Transverse colon (tissue), 4 donors: ENCODE data around the gene NDUFS7. TPM values are rescaled to one million over a fixed set of nuclear protein-coding genes. Genes with fewer than 3 reads are reported as not detected.

Source experiments
- DNase-seq: peaks from one replicate; pipeline ENCODE4 v3.0.0-alpha.2; 2019
- H3K27ac ChIP-seq, 4 donors: fragments of 200-600 bp; sonication (generic); 2 replicates each; pipeline ENCODE4 v1.5.1; 2016 to 2018; ENCODE audit warnings: inconsistent platforms in 4 of 4
- H3K27me3 ChIP-seq: fragments of 200-600 bp; sonication (generic); 2 replicates; pipeline ENCODE4 v1.5.1; 2017; ENCODE audit warnings: inconsistent platforms
- H3K36me3 ChIP-seq, 4 donors: fragments of 200-600 bp; sonication (generic); 2 replicates each; pipeline ENCODE4 v1.5.1; 2017 to 2019; ENCODE audit warnings: inconsistent platforms in 4 of 4
- H3K4me1 ChIP-seq, 4 donors: fragments of 200-600 bp; sonication (generic); 2 replicates each; pipeline ENCODE4 v1.5.1; 2017 to 2020; ENCODE audit warnings: inconsistent platforms in 4 of 4
- H3K4me3 ChIP-seq, 4 donors: fragments of 200-600 bp; sonication (generic); 1 replicate in 1 of 4; 2 replicates in 3 of 4; pipeline versions ENCODE4 v1.5.1 to v1.6.1; 2017 to 2019; ENCODE audit warnings: inconsistent platforms in 4 of 4
- H3K9me3 ChIP-seq, 2 donors: fragments of 200-600 bp; sonication (generic); 2 replicates each; pipeline ENCODE4 v1.5.1; 2017 to 2019; ENCODE audit warnings: inconsistent platforms in 2 of 2
- EP300 ChIP-seq: sonication (generic); formaldehyde crosslinking; IDR thresholded peaks from one replicate; pipeline ENCODE4 v1.6.1; 2017; ENCODE audit warnings: antibody characterized with exemption, low read depth
- POLR2A ChIP-seq: fragments of 450-650 bp; IDR thresholded peaks from one replicate; pipeline ENCODE4 v1.6.1; 2016; ENCODE audit warnings: antibody characterized with exemption, mild to moderate bottlenecking, moderate library complexity
- POLR2AphosphoS5 ChIP-seq, 3 donors: sonication (generic); formaldehyde crosslinking; IDR thresholded peaks; one replicate each; pipeline ENCODE4 v1.6.1; 2016; ENCODE audit warnings: antibody characterized with exemption in 3 of 3
- WGBS, 2 donors: methylation state at CpG; one replicate each; pipeline ENCODE4 v1.1.5; 2018; ENCODE audit warnings: low coverage in 1 of 2; 5-methylcytosine and 5-hydroxymethylcytosine counted together
- in situ Hi-C, 4 donors: fragments of 200-750 bp; cut with MboI; loops; one replicate each; pipeline versions ENCODE4 v1.15.0 to v1.15.1; 2017; ENCODE audit warnings: low sequenced_read_pairs in 3 of 4, low pct_ligation_motif_present in 1 of 4, low pct_unique_long_range_greater_than_20kb in 1 of 4
- intact Hi-C: fragments of 100-400 bp; cut with DNase I; formaldehyde crosslinking; loops from one replicate; pipeline ENCODE4 v1.15.1; 2023; ENCODE audit warnings: low total_unique reads
- total RNA-seq, 4 donors: library from RNA; depleted of rRNA; stranded (reverse); fragments of >200 nt; gene quantifications; one replicate each; pipeline ENCODE4 v1.1.0, GENCODE V29; 2016
- TF ChIP-seq, protein P1 (sequence below), 5 experiments: fragments of 200-600 bp in 3 of 5; fragments of 450-650 bp in 2 of 5; sonication (generic) in 3 of 5; IDR thresholded peaks; 1 replicate in 2 of 5; 2 replicates in 3 of 5; pipeline ENCODE4 v1.5.1; 2016 to 2017; ENCODE audit warnings: antibody characterized with exemption in 5 of 5, inconsistent platforms in 3 of 5, mild to moderate bottlenecking in 2 of 5, moderate library complexity in 1 of 5

Gene NDUFS7
- total RNA-seq, 4 donors from 2014 or later = 32.2 to 196 (median 156) TPM

DNA sequence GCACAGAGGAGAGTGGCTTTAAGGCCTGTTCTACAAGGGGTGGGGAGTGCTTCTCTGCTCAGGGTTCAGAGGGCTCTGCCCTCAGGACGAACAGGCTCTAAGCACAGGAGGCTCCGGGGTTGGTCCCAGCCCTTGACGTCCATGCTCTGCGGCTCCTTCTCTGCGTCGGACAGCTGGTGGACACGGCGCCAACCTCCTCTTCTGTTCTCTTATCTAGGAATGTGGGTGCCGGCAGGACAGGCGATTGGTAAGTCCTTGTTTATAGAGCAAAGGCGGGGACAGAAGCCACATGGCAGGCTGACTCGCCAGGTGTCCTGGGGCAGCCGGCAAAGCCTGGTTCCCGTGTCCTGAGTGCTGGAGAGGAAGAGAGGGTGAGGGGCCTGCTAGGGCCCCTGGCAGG, 46.0 kb downstream of the NDUFS7 start:
- H3K4me1 ChIP-seq = peaks cover 0 to 3% (median 0%) of the 10 kb centered on the region in 4 donors
- 77% methylated on average over 14 of the region's 14 CpGs; no CpG with 5 or more reads in 1 of the 2 donors for WGBS, 2 donors
- H3K27me3 ChIP-seq = no peaks in the 10 kb centered on the region
- TF ChIP-seq, protein P1, sequence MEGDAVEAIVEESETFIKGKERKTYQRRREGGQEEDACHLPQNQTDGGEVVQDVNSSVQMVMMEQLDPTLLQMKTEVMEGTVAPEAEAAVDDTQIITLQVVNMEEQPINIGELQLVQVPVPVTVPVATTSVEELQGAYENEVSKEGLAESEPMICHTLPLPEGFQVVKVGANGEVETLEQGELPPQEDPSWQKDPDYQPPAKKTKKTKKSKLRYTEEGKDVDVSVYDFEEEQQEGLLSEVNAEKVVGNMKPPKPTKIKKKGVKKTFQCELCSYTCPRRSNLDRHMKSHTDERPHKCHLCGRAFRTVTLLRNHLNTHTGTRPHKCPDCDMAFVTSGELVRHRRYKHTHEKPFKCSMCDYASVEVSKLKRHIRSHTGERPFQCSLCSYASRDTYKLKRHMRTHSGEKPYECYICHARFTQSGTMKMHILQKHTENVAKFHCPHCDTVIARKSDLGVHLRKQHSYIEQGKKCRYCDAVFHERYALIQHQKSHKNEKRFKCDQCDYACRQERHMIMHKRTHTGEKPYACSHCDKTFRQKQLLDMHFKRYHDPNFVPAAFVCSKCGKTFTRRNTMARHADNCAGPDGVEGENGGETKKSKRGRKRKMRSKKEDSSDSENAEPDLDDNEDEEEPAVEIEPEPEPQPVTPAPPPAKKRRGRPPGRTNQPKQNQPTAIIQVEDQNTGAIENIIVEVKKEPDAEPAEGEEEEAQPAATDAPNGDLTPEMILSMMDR (IDR thresholded peaks at IDR 0.05) = no peak
- TF ChIP-seq POLR2A (no peak), POLR2AphosphoS5 (IDR thresholded peaks at IDR 0.05) (no peak), EP300 (no peak)
- H3K4me3 ChIP-seq = no peak overlapping the region
- in situ Hi-C loops = no loop called here
- intact Hi-C loops = no loop called here
- peaks cover 0 to 57% (median 25%) of the 10 kb centered on the region in 4 donors for H3K36me3 ChIP-seq
- peak overlapping the region in 1 of 4 donors; percentile 28 for H3K27ac ChIP-seq
- no peaks in the 10 kb centered on the region for H3K9me3 ChIP-seq
- peak; percentile 36 for DNase-seq

DNA sequence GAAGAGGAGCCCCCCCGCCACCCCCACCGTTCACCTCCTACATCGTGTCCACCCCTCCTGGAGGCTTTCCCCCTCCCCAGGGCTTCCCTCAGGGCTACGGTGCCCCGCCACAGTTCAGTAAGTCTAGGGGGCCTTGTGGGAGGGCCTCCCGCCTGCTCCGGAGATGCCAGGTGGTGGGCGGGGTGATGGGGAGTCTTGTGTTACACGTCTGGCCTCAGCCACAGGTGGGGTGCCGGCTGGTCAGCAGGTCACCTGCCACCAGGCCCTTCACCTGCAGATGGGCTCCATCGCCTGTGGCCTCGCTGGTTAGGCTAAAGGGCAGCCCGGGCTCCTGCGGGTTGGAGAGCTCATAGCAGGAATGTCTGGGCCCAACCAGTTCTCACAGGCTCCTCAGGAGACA, 46.5 kb downstream of the NDUFS7 start:
- in situ Hi-C loops (no loop called here), intact Hi-C loops (no loop called here)
- no peak for DNase-seq
- 85% methylated on average over 13 of the region's 14 CpGs; no CpG with 5 or more reads in 1 of the 2 donors for WGBS, 2 donors
- H3K9me3 ChIP-seq = no peaks in the 10 kb centered on the region
- H3K4me3 ChIP-seq = no peak overlapping the region
- no peaks in the 10 kb centered on the region for H3K27me3 ChIP-seq
- peaks cover 0 to 3% (median 0%) of the 10 kb centered on the region in 4 donors for H3K4me1 ChIP-seq
- H3K27ac ChIP-seq = peak overlapping the region in 1 of 4 donors; percentile 28
- TF ChIP-seq, protein P1 (IDR thresholded peaks at IDR 0.05) = no peak
- TF ChIP-seq POLR2A (no peak), POLR2AphosphoS5 (IDR thresholded peaks at IDR 0.05) (no peak), EP300 (no peak)
- H3K36me3 ChIP-seq = peaks cover 0 to 56% (median 23%) of the 10 kb centered on the region in 4 donors

DNA sequence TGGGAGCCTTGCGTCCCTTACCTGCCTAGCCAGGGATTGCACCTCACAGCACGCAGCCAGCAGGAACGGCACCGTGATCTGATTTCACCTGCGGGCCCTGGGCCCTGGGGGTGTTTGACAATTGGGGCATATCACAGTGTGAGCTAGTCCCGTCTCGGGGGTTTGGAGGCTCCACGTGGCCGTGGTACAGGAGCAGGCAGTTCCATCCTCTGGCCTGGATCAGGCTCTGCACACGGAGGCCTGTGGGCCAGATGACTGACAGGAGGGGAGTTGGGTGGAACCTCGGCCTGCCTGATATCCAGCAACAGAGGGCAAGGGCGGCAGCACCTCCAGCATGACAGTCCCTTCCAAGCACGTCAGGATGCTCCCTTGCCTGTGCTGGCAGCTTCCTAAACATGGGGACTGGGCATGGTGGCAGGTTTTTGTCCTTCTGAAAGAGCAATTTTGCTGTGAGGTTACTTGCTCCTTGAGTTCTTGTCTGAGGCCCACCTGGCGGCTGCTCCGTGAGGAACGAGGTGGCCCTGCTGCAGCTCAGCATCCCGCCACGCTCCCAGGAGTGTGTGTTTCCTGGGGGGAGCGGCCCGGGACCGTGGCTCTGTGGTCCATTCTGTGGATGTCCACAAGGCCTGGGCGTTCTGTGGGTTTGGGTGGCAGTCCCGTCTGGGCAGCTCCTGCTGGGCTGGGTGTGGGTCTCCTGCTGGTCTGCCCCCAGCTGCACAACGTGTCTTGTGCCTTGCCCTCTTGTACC, 48.2 kb downstream of the NDUFS7 start:
- intact Hi-C loops (no loop called here), in situ Hi-C loops (no loop called here)
- Histone ChIP-seq H3K36me3 (peaks cover 0 to 40% (median 22%) of the 10 kb centered on the region in 4 donors), H3K27me3 (no peaks in the 10 kb centered on the region), H3K27ac (no peak overlapping the region), H3K4me1 (peaks cover 0 to 3% (median 0%) of the 10 kb centered on the region in 4 donors), H3K9me3 (no peaks in the 10 kb centered on the region), H3K4me3 (no peak overlapping the region)
- TF ChIP-seq POLR2AphosphoS5 (IDR thresholded peaks at IDR 0.05) (no peak), EP300 (no peak), POLR2A (no peak)
- TF ChIP-seq, protein P1 (IDR thresholded peaks at IDR 0.05) = no peak
- 93% methylated on average over 24 of the region's 24 CpGs; no CpG with 5 or more reads in 1 of the 2 donors for WGBS, 2 donors
- no peak for DNase-seq

DNA sequence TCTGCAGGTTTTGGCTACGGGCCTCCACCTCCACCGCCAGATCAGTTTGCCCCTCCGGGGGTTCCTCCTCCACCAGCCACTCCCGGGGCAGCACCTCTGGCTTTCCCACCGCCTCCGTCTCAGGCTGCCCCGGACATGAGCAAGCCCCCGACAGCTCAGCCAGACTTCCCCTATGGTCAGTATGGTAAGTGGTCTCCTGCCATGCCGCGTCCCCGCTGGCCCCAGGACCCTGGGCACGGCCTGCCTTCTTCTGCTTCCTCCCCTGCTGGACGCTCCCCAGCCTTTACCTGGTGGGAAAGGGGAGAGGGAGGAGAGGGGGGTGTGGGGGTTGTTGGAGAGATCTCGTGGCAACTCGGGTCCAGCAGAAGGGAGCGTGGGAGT, 48.8 kb downstream of the NDUFS7 start:
- no peaks in the 10 kb centered on the region for H3K9me3 ChIP-seq
- H3K4me3 ChIP-seq = no peak overlapping the region
- no peak for DNase-seq
- H3K27me3 ChIP-seq = no peaks in the 10 kb centered on the region
- H3K36me3 ChIP-seq = peaks cover 0 to 40% (median 22%) of the 10 kb centered on the region in 4 donors
- intact Hi-C loops = no loop called here
- H3K4me1 ChIP-seq = peaks cover 0 to 9% (median 2%) of the 10 kb centered on the region in 4 donors
- 96% methylated on average over 16 of the region's 16 CpGs; no CpG with 5 or more reads in 1 of the 2 donors for WGBS, 2 donors
- no peak overlapping the region for H3K27ac ChIP-seq
- TF ChIP-seq, protein P1 (IDR thresholded peaks at IDR 0.05) = no peak
- no peak for TF ChIP-seq POLR2A
- TF ChIP-seq EP300 = no peak
- no peak for TF ChIP-seq POLR2AphosphoS5 (IDR thresholded peaks at IDR 0.05)
- in situ Hi-C loops = no loop called here
